ENCODE data around the gene ABCC3. TPM values are rescaled to one million over a fixed set of nuclear protein-coding genes. Genes with fewer than 3 reads are reported as not detected.

Gene ABCC3
- total RNA-seq, 3 donors from 2014 or later = 166 to 453 (median 211) TPM

DNA sequence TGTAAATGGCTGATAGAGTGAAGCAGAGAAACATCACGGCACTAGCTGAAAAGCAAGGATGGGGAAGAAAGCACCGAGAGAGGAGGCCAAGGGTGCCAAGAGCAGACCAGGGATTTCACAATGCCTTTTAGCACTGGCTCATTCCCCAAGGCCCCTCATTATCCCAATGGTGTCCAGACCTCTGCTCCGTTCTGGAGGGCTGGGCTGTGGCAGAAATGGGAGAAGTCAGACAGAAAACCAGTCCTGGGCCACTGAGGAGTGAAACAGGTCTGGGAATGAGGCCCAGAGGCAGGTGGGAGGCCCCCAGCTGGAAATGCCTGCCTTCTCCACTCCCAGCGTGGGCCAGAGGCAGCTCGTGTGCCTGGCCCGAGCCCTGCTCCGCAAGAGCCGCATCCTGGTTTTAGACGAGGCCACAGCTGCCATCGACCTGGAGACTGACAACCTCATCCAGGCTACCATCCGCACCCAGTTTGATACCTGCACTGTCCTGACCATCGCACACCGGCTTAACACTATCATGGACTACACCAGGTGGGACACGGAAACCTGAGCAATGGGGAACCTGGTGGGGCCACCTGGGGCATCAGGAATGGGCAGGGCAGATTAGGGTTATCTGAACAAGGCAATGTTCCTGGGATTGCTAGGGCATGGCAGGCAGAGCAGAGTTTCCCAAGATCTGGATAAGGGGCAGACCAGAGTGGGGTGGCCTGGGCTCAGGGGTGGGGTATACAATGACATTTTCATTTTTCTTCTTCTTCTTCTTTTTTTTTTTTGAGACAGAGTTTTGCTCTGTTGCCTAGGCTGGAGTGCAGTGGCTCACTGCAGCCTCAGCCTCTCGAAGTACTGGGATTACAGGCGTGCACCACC lies 52.8 kb downstream of the ABCC3 start:
- H3K4me3 ChIP-seq = no peak overlapping the region
- TF ChIP-seq, protein P1, sequence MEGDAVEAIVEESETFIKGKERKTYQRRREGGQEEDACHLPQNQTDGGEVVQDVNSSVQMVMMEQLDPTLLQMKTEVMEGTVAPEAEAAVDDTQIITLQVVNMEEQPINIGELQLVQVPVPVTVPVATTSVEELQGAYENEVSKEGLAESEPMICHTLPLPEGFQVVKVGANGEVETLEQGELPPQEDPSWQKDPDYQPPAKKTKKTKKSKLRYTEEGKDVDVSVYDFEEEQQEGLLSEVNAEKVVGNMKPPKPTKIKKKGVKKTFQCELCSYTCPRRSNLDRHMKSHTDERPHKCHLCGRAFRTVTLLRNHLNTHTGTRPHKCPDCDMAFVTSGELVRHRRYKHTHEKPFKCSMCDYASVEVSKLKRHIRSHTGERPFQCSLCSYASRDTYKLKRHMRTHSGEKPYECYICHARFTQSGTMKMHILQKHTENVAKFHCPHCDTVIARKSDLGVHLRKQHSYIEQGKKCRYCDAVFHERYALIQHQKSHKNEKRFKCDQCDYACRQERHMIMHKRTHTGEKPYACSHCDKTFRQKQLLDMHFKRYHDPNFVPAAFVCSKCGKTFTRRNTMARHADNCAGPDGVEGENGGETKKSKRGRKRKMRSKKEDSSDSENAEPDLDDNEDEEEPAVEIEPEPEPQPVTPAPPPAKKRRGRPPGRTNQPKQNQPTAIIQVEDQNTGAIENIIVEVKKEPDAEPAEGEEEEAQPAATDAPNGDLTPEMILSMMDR (IDR thresholded peaks at IDR 0.05) = no peak
- peaks cover 72% of the 10 kb centered on the region for H3K4me1 ChIP-seq (ENCODE audit: low read depth)
- no peak for ATAC-seq
- H3K9me3 ChIP-seq = no peaks in the 10 kb centered on the region
- no peaks in the 10 kb centered on the region for H3K36me3 ChIP-seq (ENCODE audit: low read depth)
- peak in 1 of 3 donors; percentile 52 for DNase-seq
- intact Hi-C loops (cut with DNase I, micrococcal nuclease) = loop anchor here in 1 of 2 donors (10.0 kb wide), 2 partner anchors 53 to 133 kb away; partner anchors contain the start of gene ABCC3

DNA sequence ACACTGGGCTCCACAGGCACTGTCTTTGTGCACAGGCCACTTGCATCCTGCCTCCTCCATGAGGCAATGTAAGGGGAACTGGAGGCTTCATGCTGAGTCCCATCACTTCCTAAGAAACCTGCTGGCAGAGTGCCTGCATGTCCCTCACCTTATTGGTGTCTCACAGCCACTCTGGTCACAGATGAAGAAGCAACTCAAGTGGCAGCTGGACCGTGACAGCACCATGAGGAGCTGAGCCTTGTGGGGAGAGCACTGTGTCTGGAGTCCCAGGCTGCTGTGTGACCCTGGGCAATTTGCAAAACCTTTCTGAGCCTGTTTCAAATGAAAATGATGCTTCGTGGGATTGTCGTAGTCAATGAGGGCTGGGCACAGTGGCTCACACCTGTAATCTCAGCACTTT lies 53.6 kb downstream of the ABCC3 start:
- H3K4me3 ChIP-seq = no peak overlapping the region
- ATAC-seq (no peak), DNase-seq (no peak)
- intact Hi-C loops (cut with DNase I, micrococcal nuclease) = loop anchor here in 1 of 2 donors (10.0 kb wide), 2 partner anchors 53 to 133 kb away; partner anchors contain the start of gene ABCC3
- peaks cover 75% of the 10 kb centered on the region for H3K4me1 ChIP-seq (ENCODE audit: low read depth)
- H3K9me3 ChIP-seq = no peaks in the 10 kb centered on the region
- no peaks in the 10 kb centered on the region for H3K36me3 ChIP-seq (ENCODE audit: low read depth)
- TF ChIP-seq, protein P1 (IDR thresholded peaks at IDR 0.05) = no peak

- H3K4me1 ChIP-seq (ENCODE audit: low read depth) = peaks cover 74% of the 10 kb centered on the region
- no peaks in the 10 kb centered on the region for H3K9me3 ChIP-seq
- intact Hi-C loops (cut with DNase I, micrococcal nuclease) = loop anchor here in 1 of 2 donors (10.0 kb wide), 2 partner anchors 54 to 134 kb away; partner anchors contain the start of gene ABCC3
- no peaks in the 10 kb centered on the region for H3K36me3 ChIP-seq (ENCODE audit: low read depth)
- no peak for DNase-seq
- H3K4me3 ChIP-seq = no peak overlapping the region
- no peak for ATAC-seq
- TF ChIP-seq, protein P1 (IDR thresholded peaks at IDR 0.05) = no peak
These were observed 54.6 kb downstream of the ABCC3 start for GRCh38 chr17:50689251-50689650.

DNA sequence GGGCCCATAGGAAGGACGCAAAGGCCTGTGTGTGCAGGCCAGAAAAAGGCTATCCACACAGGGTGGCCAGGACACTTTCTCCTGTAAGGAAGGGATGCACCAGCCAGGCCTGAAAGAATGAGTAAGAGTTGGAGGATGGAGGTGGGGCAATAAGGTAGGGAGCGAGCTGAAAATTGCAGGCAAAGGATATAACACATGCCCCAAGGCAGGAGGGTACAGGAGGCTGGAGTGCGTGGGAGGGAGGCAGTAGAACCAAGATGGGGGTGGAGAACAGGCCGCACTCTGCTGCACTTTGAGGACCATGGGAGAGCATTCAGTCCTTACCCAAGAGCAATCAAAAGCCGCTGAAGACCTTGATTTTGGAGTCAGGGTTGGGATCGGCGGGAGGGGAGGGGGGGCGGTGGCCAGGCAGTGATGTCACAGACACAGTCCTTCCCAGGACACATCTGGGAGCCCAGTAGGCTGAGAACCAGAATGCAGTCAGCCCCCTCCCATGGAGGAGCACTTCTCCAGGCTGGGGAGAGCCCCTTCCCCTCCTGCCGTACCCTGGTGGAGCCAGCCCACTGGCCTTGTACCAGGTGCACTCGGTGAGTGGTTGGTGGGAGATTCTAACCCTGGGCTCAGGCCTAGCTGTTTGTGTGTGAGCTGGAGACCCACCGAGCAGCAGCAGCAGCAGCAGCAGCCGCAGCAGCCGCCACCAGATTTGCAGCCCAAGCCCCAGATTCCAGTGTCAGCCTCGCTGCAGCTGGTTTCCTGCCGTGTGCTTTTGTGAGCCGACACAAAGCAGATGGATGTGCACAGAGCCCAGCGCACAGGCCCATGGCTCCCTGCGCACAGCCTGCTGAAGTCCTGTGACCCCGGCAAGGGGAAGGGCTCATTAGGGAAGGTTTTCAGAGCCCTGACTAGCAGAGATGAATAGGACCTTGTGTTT lies 55.5 kb downstream of the ABCC3 start:
- intact Hi-C loops (cut with DNase I, micrococcal nuclease) = loop anchor here (5.0 to 10.0 kb wide), 4 partner anchors 55 to 148 kb away; partner anchors contain the start of gene ABCC3 (in 2 of the 2)
- H3K36me3 ChIP-seq (ENCODE audit: low read depth) = no peaks in the 10 kb centered on the region
- ATAC-seq = no peak
- no peak for DNase-seq
- TF ChIP-seq, protein P1 (IDR thresholded peaks at IDR 0.05) = no peak
- no peak overlapping the region for H3K4me3 ChIP-seq
- no peaks in the 10 kb centered on the region for H3K9me3 ChIP-seq
- peaks cover 72% of the 10 kb centered on the region for H3K4me1 ChIP-seq (ENCODE audit: low read depth)

GRCh38 chr17:50690887-50691549 lies 56.3 kb downstream of the ABCC3 start:
- peaks cover 71% of the 10 kb centered on the region for H3K4me1 ChIP-seq (ENCODE audit: low read depth)
- peak in 1 of 3 donors; percentile 60 for DNase-seq
- H3K4me3 ChIP-seq = no peak overlapping the region
- H3K36me3 ChIP-seq (ENCODE audit: low read depth) = peaks cover 3% of the 10 kb centered on the region
- TF ChIP-seq, protein P1 (IDR thresholded peaks at IDR 0.05) = no peak
- no peaks in the 10 kb centered on the region for H3K9me3 ChIP-seq
- intact Hi-C loops (cut with DNase I, micrococcal nuclease) = loop anchor here in 1 of 2 donors (5.0 kb wide), 2 partner anchors 59 to 149 kb away; partner anchors contain the start of gene ABCC3
- peak; percentile 28 for ATAC-seq

All from mucosa of descending colon (tissue), 3 donors.